Right atrium auricular region (tissue), 2 donors: ENCODE measurements around the gene SLC1A1. TPM values are rescaled to one million over a fixed set of nuclear protein-coding genes. Genes with fewer than 3 reads are reported as not detected.

Experiments used
- DNase-seq: peaks from one replicate; pipeline ENCODE4 v3.0.0-alpha.2; 2019; ENCODE audit warnings: low spot score
- H3K27ac ChIP-seq, 2 donors: fragments of 200-600 bp; sonication (generic); 1 replicate in 1 of 2; 2 replicates in 1 of 2; pipeline ENCODE4 v1.5.1; 2016 to 2019
- H3K27me3 ChIP-seq, 2 donors: fragments of 200-600 bp; sonication (generic); one replicate each; pipeline versions ENCODE4 v1.5.1 to v1.6.0; 2017 to 2019
- H3K36me3 ChIP-seq: fragments of 200-600 bp; sonication (generic); one replicate; pipeline ENCODE4 v1.5.1; 2016
- H3K4me1 ChIP-seq, 2 donors: fragments of 200-600 bp; sonication (generic); one replicate each; pipeline versions ENCODE4 v1.5.1 to v1.6.0; 2017 to 2019
- H3K4me3 ChIP-seq, 2 donors: fragments of 200-600 bp; sonication (generic); 1 replicate in 1 of 2; 2 replicates in 1 of 2; pipeline ENCODE4 v1.5.1; 2017 to 2019; ENCODE audit warnings: mild to moderate bottlenecking in 1 of 2, moderate library complexity in 1 of 2
- H3K9me3 ChIP-seq, 2 donors: fragments of 200-600 bp; sonication (generic); one replicate each; pipeline ENCODE4 v1.5.1; 2019
- total RNA-seq, 2 donors: library from RNA; depleted of rRNA; stranded (reverse); fragments of >200 nt; gene quantifications; one replicate each; pipeline ENCODE4 v1.1.0, GENCODE V29; 2016
- TF ChIP-seq, protein P1 (sequence below), 2 donors: fragments of 200-600 bp; sonication (generic); IDR thresholded peaks; one replicate each; pipeline ENCODE4 v1.5.1; 2019; ENCODE audit warnings: antibody characterized with exemption in 2 of 2

The SLC1A1 gene
- total RNA-seq, 2 donors from 2014 or later = 2.6 to 2.9 TPM

DNA sequence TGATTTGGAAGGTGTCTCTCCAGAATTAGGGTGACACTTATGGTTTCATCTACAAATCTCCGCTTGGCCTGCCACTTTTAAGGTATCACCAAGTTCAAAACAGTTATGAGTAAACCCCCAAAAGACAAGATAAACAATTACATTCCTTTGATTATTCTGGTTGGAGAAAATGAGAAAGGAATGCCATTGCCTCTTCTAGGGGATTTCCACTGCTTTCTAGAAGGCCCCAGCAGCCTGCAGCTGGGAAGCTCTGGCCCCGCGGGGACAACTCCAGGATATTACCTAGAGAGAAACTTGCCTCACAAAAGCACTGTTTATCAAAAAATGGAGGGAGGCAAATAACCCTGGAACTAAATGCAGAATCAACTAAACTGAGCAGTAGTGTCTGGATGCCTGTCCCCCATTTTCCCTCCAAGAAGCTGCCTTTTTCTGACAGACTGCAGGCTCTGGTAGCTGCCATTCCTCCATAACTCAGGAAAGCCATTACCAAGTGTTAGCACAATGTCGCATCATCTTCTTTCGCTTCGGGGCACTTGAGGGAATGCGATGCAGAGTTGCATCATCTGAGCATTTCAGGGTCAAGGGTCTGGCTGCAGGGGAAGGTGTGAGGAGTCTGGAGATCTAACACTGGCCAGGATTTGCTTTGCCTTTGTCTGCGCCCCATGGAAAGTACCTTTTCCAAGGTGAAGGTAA is 100.3 kb downstream of the SLC1A1 start:
- no peak overlapping the region for H3K27ac ChIP-seq
- H3K27me3 ChIP-seq = no peaks in the 10 kb centered on the region
- H3K36me3 ChIP-seq = no peaks in the 10 kb centered on the region
- H3K9me3 ChIP-seq = no peaks in the 10 kb centered on the region
- peaks cover 0 to 5% of the 10 kb centered on the region in 2 donors for H3K4me1 ChIP-seq
- TF ChIP-seq, protein P1, sequence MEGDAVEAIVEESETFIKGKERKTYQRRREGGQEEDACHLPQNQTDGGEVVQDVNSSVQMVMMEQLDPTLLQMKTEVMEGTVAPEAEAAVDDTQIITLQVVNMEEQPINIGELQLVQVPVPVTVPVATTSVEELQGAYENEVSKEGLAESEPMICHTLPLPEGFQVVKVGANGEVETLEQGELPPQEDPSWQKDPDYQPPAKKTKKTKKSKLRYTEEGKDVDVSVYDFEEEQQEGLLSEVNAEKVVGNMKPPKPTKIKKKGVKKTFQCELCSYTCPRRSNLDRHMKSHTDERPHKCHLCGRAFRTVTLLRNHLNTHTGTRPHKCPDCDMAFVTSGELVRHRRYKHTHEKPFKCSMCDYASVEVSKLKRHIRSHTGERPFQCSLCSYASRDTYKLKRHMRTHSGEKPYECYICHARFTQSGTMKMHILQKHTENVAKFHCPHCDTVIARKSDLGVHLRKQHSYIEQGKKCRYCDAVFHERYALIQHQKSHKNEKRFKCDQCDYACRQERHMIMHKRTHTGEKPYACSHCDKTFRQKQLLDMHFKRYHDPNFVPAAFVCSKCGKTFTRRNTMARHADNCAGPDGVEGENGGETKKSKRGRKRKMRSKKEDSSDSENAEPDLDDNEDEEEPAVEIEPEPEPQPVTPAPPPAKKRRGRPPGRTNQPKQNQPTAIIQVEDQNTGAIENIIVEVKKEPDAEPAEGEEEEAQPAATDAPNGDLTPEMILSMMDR (IDR thresholded peaks at IDR 0.05) = no peak
- no peak for DNase-seq
- no peak overlapping the region for H3K4me3 ChIP-seq

DNA sequence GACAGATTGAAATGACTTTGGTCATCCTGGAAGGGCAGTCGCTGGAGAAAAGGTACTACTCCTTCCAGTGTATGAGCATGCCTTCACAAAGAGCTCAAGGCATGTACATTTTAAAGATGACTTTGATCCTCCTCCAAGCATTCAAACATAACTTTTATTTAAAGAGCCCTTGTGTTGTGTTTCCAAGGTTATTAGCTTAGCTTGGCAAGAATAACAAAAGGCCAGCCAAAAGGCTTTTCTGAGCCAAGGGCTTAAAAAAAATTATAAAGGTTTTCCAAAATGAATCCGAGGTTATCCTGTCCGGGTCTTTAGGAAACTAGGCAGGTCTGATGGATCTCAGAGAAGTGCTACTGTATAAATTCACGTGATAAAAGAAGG is 100.8 kb downstream of the SLC1A1 start:
- TF ChIP-seq, protein P1 (IDR thresholded peaks at IDR 0.05) = no peak
- H3K4me3 ChIP-seq = no peak overlapping the region
- H3K27ac ChIP-seq = no peak overlapping the region
- H3K9me3 ChIP-seq = no peaks in the 10 kb centered on the region
- no peak for DNase-seq
- H3K27me3 ChIP-seq = no peaks in the 10 kb centered on the region
- peaks cover 0 to 5% of the 10 kb centered on the region in 2 donors for H3K4me1 ChIP-seq
- no peaks in the 10 kb centered on the region for H3K36me3 ChIP-seq

DNA sequence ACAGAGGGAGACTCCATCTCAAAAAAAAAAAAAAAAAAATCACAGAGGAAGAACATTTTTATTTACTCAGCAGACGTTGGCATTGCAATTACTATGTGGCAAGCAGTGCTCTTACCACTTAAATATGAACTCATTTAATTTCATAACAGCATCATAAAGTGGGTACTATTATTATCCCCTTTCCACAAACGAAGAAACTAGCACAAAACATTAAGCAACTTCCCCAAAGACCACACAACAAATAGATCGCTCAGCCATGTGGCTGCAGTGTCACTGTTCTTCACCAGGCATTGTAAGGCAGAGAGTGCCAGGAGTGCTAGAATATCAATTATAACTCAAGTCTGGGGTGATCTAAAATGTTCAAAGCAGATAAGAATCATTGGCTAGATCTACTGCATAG is 102.0 kb downstream of the SLC1A1 start:
- no peak for DNase-seq
- H3K9me3 ChIP-seq = no peaks in the 10 kb centered on the region
- peaks cover 0 to 5% of the 10 kb centered on the region in 2 donors for H3K4me1 ChIP-seq

DNA sequence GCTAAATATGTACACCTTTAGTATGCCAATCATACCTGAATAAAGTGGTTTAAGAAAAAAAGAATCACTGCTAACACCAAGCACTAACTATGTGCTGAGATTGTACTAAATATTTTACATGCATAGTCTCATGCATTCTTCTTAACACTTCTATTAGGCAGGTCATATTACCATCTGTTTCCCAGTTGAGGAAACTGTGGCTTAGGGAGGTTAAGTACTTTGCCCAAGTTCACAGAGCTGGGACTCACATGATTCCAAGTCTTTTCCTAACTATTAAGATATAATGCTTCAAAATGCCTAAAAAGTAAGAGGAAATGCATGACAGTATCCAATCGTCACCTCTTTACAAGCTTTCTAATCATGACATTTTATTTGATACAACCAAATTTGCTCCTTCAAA is 102.6 kb downstream of the SLC1A1 start:
- Histone ChIP-seq H3K27me3 (no peaks in the 10 kb centered on the region), H3K9me3 (no peaks in the 10 kb centered on the region), H3K4me3 (no peak overlapping the region), H3K27ac (no peak overlapping the region), H3K4me1 (peaks cover 0 to 5% of the 10 kb centered on the region in 2 donors), H3K36me3 (no peaks in the 10 kb centered on the region)
- no peak for DNase-seq
- TF ChIP-seq, protein P1 (IDR thresholded peaks at IDR 0.05) = no peak

More for the DNA sequence above, 102.0 kb downstream of the SLC1A1 start:
- Histone ChIP-seq H3K27ac (no peak overlapping the region), H3K27me3 (no peaks in the 10 kb centered on the region), H3K4me3 (no peak overlapping the region), H3K36me3 (no peaks in the 10 kb centered on the region)
- TF ChIP-seq, protein P1 (IDR thresholded peaks at IDR 0.05) = no peak

DNA sequence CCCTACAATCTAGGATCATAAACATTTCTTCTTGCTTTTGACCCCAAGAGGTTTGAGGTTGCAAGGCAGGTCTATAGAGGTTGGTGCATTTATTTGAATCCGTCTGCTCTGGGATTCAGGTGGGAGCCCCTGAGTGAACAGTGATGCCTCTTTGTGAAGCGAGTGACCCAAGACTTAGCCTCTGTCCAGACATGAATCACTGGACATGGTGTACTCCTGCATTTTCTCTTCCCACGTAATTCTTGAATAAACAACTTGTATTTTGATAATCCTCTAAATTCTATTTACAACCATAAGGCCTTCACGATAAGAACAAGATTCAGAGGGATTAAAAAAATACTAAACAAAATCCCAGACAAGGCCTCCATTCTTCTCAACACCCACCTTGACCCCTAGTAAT is 104.3 kb downstream of the SLC1A1 start:
- TF ChIP-seq, protein P1 (IDR thresholded peaks at IDR 0.05) = no peak
- Histone ChIP-seq H3K9me3 (no peaks in the 10 kb centered on the region), H3K4me3 (no peak overlapping the region), H3K4me1 (peaks cover 0 to 5% of the 10 kb centered on the region in 2 donors), H3K27ac (no peak overlapping the region), H3K27me3 (no peaks in the 10 kb centered on the region), H3K36me3 (no peaks in the 10 kb centered on the region)
- no peak for DNase-seq

DNA sequence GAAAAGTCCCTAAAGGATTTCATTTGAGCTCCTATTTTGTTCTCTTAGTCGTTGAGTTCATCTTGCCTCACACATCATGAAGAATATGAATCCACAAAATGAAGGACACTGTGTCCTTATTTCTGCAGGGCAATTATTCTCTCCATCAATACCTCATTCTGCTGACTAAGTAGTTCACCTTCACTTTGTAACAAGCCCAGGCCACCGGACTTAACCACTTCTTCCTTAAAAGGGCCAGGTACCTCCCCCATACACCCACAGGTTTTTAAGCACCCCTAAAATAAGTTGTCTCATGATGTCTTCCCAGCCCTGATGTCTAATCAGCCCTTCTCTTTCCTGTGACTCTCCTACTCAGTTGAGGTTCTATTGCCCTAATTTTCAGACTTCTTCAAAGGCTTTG is 104.7 kb downstream of the SLC1A1 start:
- TF ChIP-seq, protein P1 (IDR thresholded peaks at IDR 0.05) = no peak
- peaks cover 0 to 5% of the 10 kb centered on the region in 2 donors for H3K4me1 ChIP-seq
- no peaks in the 10 kb centered on the region for H3K36me3 ChIP-seq
- DNase-seq = no peak
- no peak overlapping the region for H3K4me3 ChIP-seq
- no peak overlapping the region for H3K27ac ChIP-seq
- no peaks in the 10 kb centered on the region for H3K27me3 ChIP-seq
- no peaks in the 10 kb centered on the region for H3K9me3 ChIP-seq
